ENCODE data around the gene TPRN.

TPRN gene

GRCh38 chr9:137234055-137234697, 33.6 kb upstream of the TPRN start:
- in situ Hi-C loops (cut with HindIII; ENCODE audit: low sequenced_read_pairs), result no loop called here
- DNase-seq (ENCODE audit: low read depth), result no peak
- H3K4me3 ChIP-seq (ENCODE audit: low read depth, low read length), result no peak overlapping the region
- TF ChIP-seq CTCF (IDR thresholded peaks at IDR 0.05; ENCODE audit: low read depth, low read length, missing control alignments), result no peak

- H3K4me3 ChIP-seq (ENCODE audit: low read depth, low read length), result no peak overlapping the region
- in situ Hi-C loops (cut with HindIII; ENCODE audit: low sequenced_read_pairs), result no loop called here
- no peak for TF ChIP-seq CTCF (IDR thresholded peaks at IDR 0.05; ENCODE audit: low read depth, low read length, missing control alignments)
- DNase-seq (ENCODE audit: low read depth), result no peak
Measured at GRCh38 chr9:137233143-137233980, 32.8 kb upstream of the TPRN start.

GRCh38 chr9:137232510-137232909, 32.0 kb upstream of the TPRN start:
- DNase-seq (ENCODE audit: low read depth), result no peak
- no peak for TF ChIP-seq CTCF (IDR thresholded peaks at IDR 0.05; ENCODE audit: low read depth, low read length, missing control alignments)
- in situ Hi-C loops (cut with HindIII; ENCODE audit: low sequenced_read_pairs), result no loop called here
- H3K4me3 ChIP-seq (ENCODE audit: low read depth, low read length), result no peak overlapping the region

- in situ Hi-C loops (cut with HindIII; ENCODE audit: low sequenced_read_pairs), result no loop called here
- DNase-seq (ENCODE audit: low read depth), result no peak
- H3K4me3 ChIP-seq (ENCODE audit: low read depth, low read length), result no peak overlapping the region
- TF ChIP-seq CTCF (IDR thresholded peaks at IDR 0.05; ENCODE audit: low read depth, low read length, missing control alignments), result no peak
Measured at GRCh38 chr9:137232101-137232500, 31.6 kb upstream of the TPRN start.

- no peak for DNase-seq (ENCODE audit: low read depth)
- H3K4me3 ChIP-seq (ENCODE audit: low read depth, low read length), result no peak overlapping the region
- TF ChIP-seq CTCF (IDR thresholded peaks at IDR 0.05; ENCODE audit: low read depth, low read length, missing control alignments), result no peak
- in situ Hi-C loops (cut with HindIII; ENCODE audit: low sequenced_read_pairs), result no loop called here
Measured at GRCh38 chr9:137231372-137232039, 31.0 kb upstream of the TPRN start.

GRCh38 chr9:137230705-137231371, 30.3 kb upstream of the TPRN start, which contains the start of gene SLC34A3:
Gene SLC34A3, plus strand, starts transcription at chr9:137230901. Its CDS starts 802 bp downstream, at chr9:137231703.
- TF ChIP-seq CTCF (IDR thresholded peaks at IDR 0.05; ENCODE audit: low read depth, low read length, missing control alignments), result no peak
- no peak for DNase-seq (ENCODE audit: low read depth)
- H3K4me3 ChIP-seq (ENCODE audit: low read depth, low read length), result no peak within 1 kb of the TSS
- in situ Hi-C loops (cut with HindIII; ENCODE audit: low sequenced_read_pairs), result no loop called here

Measured in astrocyte of the cerebellum (primary cell).